PC-3 (cell line): ENCODE measurements around the gene MORN1. TPM values are rescaled to one million over a fixed set of nuclear protein-coding genes. Genes with fewer than 3 reads are reported as not detected.

Source experiments
- ATAC-seq: fragments of 200-7000 bp; cut with Tn5 transposase; 2 replicates; pipeline ENCODE4 v1.9.1; 2020; ENCODE audit warnings: mild to moderate bottlenecking, moderate library complexity
- BruUV-seq: library from RNA; stranded (reverse); fragments of 400-500 nt; replicated peaks from 2 replicates; lab custom pipeline; 2021; lab: Mats Ljungman, UMichigan
- CTCF ChIA-PET: fragments of 300-600 bp; sonication (Branson Sonifier 250); formaldehyde crosslinking; loops from one replicate; lab custom pipeline; 2022; ENCODE audit warnings: antibody characterized with exemption; lab: Charles Lee
- POLR2A ChIA-PET: fragments of 300-600 bp; sonication (Branson Sonifier 250); formaldehyde crosslinking; loops from one replicate; lab custom pipeline; 2022; ENCODE audit warnings: antibody characterized with exemption; ENCODE audit not compliant: unreplicated experiment; lab: Charles Lee
- DNase-seq: peaks from one replicate; pipeline ENCODE4 v3.0.0-alpha.2; 2015
- H2AFZ ChIP-seq: fragments of 300-600 bp; sonication (generic); 2 replicates; pipeline ENCODE4 v1.6.0; 2016; ENCODE audit warnings: antibody characterized with exemption, low read length
- H3F3A ChIP-seq: fragments of 300-600 bp; sonication (generic); one replicate; pipeline ENCODE4 v1.6.0; 2017; ENCODE audit warnings: antibody characterized with exemption, low read length, control low read depth, mild to moderate bottlenecking; ENCODE audit not compliant: unreplicated experiment
- H3K27ac ChIP-seq: fragments of 300-600 bp; sonication (generic); 2 replicates; pipeline ENCODE4 v1.5.1; 2016; ENCODE audit warnings: mild to moderate bottlenecking, low read length
- H3K27me3 ChIP-seq: fragments of 300-600 bp; sonication (generic); 2 replicates; pipeline ENCODE4 v1.6.1; 2016; ENCODE audit warnings: low read length, mixed read lengths
- H3K36me3 ChIP-seq: fragments of 300-600 bp; sonication (generic); 2 replicates; pipeline ENCODE4 v1.6.1; 2016; ENCODE audit warnings: low read depth, mixed run types, low read length, mixed read lengths
- H3K4me1 ChIP-seq: fragments of 300-600 bp; sonication (generic); 2 replicates; pipeline ENCODE4 v1.5.1; 2016; ENCODE audit warnings: low read length; ENCODE audit not compliant: insufficient read depth
- H3K4me2 ChIP-seq: fragments of 300-600 bp; sonication (generic); 2 replicates; pipeline ENCODE4 v1.6.0; 2016; ENCODE audit warnings: low read length
- H3K4me3 ChIP-seq: fragments of 300-600 bp; sonication (generic); 2 replicates; pipeline ENCODE4 v1.5.1; 2016; ENCODE audit warnings: mild to moderate bottlenecking, low read length, mixed read lengths
- H3K79me2 ChIP-seq: fragments of 300-600 bp; sonication (generic); 2 replicates; pipeline ENCODE4 v1.6.1; 2017; ENCODE audit warnings: low read length, mixed read lengths
- H3K9ac ChIP-seq: fragments of 300-600 bp; sonication (generic); 2 replicates; pipeline ENCODE4 v1.6.0; 2016; ENCODE audit warnings: mild to moderate bottlenecking, low read length
- H3K9me2 ChIP-seq: fragments of 300-600 bp; sonication (generic); replicated peaks from 2 replicates; pipeline ENCODE4 v1.6.1; 2016; ENCODE audit warnings: mixed run types, low read length, mixed read lengths
- H3K9me3 ChIP-seq: fragments of 300-600 bp; sonication (generic); 2 replicates; pipeline ENCODE4 v1.6.1; 2016; ENCODE audit warnings: low read length, mixed read lengths
- H4K20me1 ChIP-seq: fragments of 300-600 bp; sonication (generic); 2 replicates; pipeline ENCODE4 v1.6.1; 2016; ENCODE audit warnings: low read length, mixed read lengths
- CTCF ChIP-seq: fragments of 300-600 bp; sonication (generic); conservative IDR thresholded peaks from 2 replicates; pipeline ENCODE4 v1.5.1; 2017; ENCODE audit warnings: antibody characterized with exemption, low read depth, mild to moderate bottlenecking, low read length
- EZH2 ChIP-seq: fragments of 300-600 bp; sonication (generic); IDR thresholded peaks from one replicate; pipeline ENCODE4 v1.6.1; 2017; ENCODE audit warnings: antibody characterized with exemption, mild to moderate bottlenecking, low read length; ENCODE audit not compliant: unreplicated experiment
- EZH2phosphoT487 ChIP-seq: fragments of 300-600 bp; sonication (generic); IDR thresholded peaks from 2 replicates; pipeline ENCODE4 v1.6.1; 2018; ENCODE audit warnings: mild to moderate bottlenecking, antibody characterized with exemption, low read length, borderline replicate concordance
- intact Hi-C: fragments of 100-400 bp; cut with micrococcal nuclease; formaldehyde crosslinking; loops from 2 replicates; pipeline ENCODE4 v1.9.0; 2023
- total RNA-seq: library from RNA; depleted of rRNA; stranded (reverse); fragments of >200 nt; gene quantifications from 2 replicates; pipeline ENCODE4 v1.2.3, GENCODE V29; 2014

The MORN1 gene
- total RNA-seq, 1 experiment from 2014 or later: 11.2 TPM

GRCh38 chr1:2350501-2350900 is 40.9 kb downstream of the MORN1 start:
- TF ChIP-seq EZH2phosphoT487: no peak
- TF ChIP-seq EZH2: no peak
- TF ChIP-seq CTCF: no peak
- POLR2A ChIA-PET: no interaction called here
- ATAC-seq: no peak

DNA sequence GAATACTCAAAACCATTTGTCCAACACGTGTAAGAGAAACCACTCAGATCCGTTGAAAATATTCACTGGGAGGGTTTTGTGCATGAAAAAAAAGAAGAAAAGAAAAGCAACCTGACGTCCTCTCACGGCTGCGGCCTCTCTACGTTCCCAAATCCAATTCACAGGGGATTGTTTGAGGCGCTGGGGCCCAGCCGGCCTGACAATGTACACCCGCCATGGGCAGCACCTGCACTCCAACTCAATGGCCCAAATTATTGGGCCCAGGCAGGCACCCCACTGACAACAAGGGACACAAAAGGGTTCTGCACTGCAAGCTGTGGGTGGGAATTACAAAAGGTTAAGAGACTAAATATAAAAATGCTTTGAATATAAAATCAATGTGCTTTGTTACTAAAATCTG is 41.5 kb downstream of the MORN1 start:
- H3K4me1 ChIP-seq: no peaks in the 10 kb centered on the region
- no peak overlapping the region for H3K27ac ChIP-seq
- ChIA-PET POLR2A (no interaction called here), CTCF (no interaction called here)
- BruUV-seq: no TSS peak
- intact Hi-C loops: no loop called here
- no peaks in the 10 kb centered on the region for H3F3A ChIP-seq
- no peak overlapping the region for H3K9ac ChIP-seq
- no peaks in the 10 kb centered on the region for H3K27me3 ChIP-seq
- no peak for TF ChIP-seq EZH2
- TF ChIP-seq EZH2phosphoT487: no peak
- no peak for TF ChIP-seq CTCF
- DNase-seq: no peak
- H3K4me2 ChIP-seq: no peak overlapping the region
- no peak overlapping the region for H3K4me3 ChIP-seq
- ATAC-seq: no peak
- H3K79me2 ChIP-seq: no peaks in the 10 kb centered on the region
- no peaks in the 10 kb centered on the region for H3K9me2 ChIP-seq
- no peak overlapping the region for H2AFZ ChIP-seq
- no peaks in the 10 kb centered on the region for H3K36me3 ChIP-seq
- no peaks in the 10 kb centered on the region for H4K20me1 ChIP-seq
- no peaks in the 10 kb centered on the region for H3K9me3 ChIP-seq

More at GRCh38 chr1:2350501-2350900, 40.9 kb downstream of the MORN1 start:
- no peak overlapping the region for H3K4me3 ChIP-seq
- CTCF ChIA-PET: no interaction called here
- no peak overlapping the region for H3K9ac ChIP-seq
- H3K4me2 ChIP-seq: no peak overlapping the region
- H3K4me1 ChIP-seq: no peaks in the 10 kb centered on the region
- no peaks in the 10 kb centered on the region for H3K36me3 ChIP-seq
- H3K27me3 ChIP-seq: no peaks in the 10 kb centered on the region
- no peaks in the 10 kb centered on the region for H4K20me1 ChIP-seq
- intact Hi-C loops: no loop called here
- no peak overlapping the region for H3K27ac ChIP-seq
- DNase-seq: no peak
- H3K79me2 ChIP-seq: no peaks in the 10 kb centered on the region
- no peaks in the 10 kb centered on the region for H3K9me3 ChIP-seq
- H2AFZ ChIP-seq: no peak overlapping the region
- BruUV-seq: no TSS peak
- no peaks in the 10 kb centered on the region for H3K9me2 ChIP-seq
- no peaks in the 10 kb centered on the region for H3F3A ChIP-seq

DNA sequence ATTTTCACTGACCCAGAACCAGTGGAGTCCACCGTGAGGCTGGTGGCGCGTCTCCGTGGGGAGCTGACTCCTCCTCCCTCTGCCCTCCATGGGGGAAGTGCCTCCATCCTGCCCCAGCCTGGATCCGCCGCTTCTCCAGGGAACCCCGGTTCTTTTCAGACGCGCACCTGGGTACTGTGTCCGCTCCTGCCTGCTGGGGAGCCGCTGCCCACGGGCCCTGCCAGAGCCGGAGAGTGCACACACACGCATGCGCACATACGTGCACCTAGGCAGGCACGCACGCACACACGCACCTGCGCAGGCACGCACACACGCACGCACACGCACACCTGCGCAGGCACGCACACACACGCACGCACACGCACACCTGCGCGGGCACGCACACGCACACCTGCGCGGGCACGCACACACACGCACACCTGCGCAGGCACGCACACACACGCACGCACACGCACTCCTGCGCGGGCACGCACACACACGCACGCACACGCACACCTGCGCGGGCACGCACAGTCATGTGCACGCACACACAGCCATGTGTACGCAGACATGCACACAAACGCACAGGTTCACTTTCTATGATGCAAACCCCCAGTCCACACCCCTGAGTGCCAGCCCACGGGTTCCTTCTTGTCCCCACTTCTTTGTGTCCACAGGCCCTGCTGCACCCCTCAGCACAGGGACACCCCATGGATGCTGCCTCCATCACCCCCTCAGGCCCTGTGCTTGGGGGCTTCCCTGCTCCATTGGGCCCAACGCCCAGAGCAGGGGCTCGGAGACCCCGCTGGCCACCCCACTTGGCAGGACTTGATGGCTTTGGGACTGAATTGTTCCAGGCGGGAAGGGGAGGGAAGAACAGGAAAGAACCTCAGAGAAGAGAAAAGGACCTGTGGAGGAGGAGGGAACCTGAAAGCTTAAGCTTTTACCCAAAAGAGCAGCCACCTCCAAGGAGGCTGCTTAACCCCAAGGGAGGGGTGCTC is 42.7 kb downstream of the MORN1 start:
- intact Hi-C loops: no loop called here
- TF ChIP-seq EZH2phosphoT487: no peak
- no peak for TF ChIP-seq CTCF
- no peak for TF ChIP-seq EZH2
- Histone ChIP-seq H2AFZ (no peak overlapping the region), H3K4me1 (no peaks in the 10 kb centered on the region), H3K79me2 (no peaks in the 10 kb centered on the region), H3F3A (no peaks in the 10 kb centered on the region), H3K27me3 (no peaks in the 10 kb centered on the region), H3K9ac (no peak overlapping the region), H3K9me3 (no peaks in the 10 kb centered on the region), H3K36me3 (no peaks in the 10 kb centered on the region), H4K20me1 (no peaks in the 10 kb centered on the region), H3K9me2 (no peaks in the 10 kb centered on the region), H3K27ac (no peak overlapping the region), H3K4me3 (no peak overlapping the region), H3K4me2 (no peak overlapping the region)
- ChIA-PET POLR2A (interaction anchor here (0.5 kb wide), 1 partner anchor 9 kb away, joined by 4 read pairs; no protein-coding TSS in a partner anchor), CTCF (no interaction called here)
- DNase-seq: no peak
- no TSS peak for BruUV-seq
- ATAC-seq: no peak
